ENCODE data around the gene DNAJC8.

The DNAJC8 gene

GRCh38 chr1:28258628-28259251, 25.9 kb upstream of the DNAJC8 start (continued):
- peak; percentile 73; the same call in 1 of the 2 replicates for TF ChIP-seq ZBTB10 (tag by site-specific recombination; IDR thresholded peaks at IDR 0.05)
- TF ChIP-seq ZBTB48 (tag by site-specific recombination; IDR thresholded peaks at IDR 0.05): peak; percentile 94

GRCh38 chr1:28257736-28258135, 24.9 kb upstream of the DNAJC8 start:
- ChIA-PET POLR2A (interaction anchor here (1.4 to 3.9 kb wide), 2 partner anchors 9 to 22 kb away, joined by 8 to 59 read pairs; partner anchors contain the start of gene ATP5IF1), CTCF (interaction anchor here (0.9 to 4.8 kb wide), 2 partner anchors 9 to 16 kb away, joined by 3 to 42 read pairs; no protein-coding TSS in a partner anchor)
- Histone ChIP-seq H3K4me1 (ENCODE audit: control insufficient read depth, insufficient read depth, low read length) (no peaks in the 10 kb centered on the region), H3K9me3 (ENCODE audit: control insufficient read depth, insufficient read depth, low read depth, low read length) (no peaks in the 10 kb centered on the region), H3K36me3 (ENCODE audit: control insufficient read depth in 2 of 2, insufficient read depth in 1 of 2, low read length in 2 of 2) (no peaks in the 10 kb centered on the region), H3K4me3 (ENCODE audit: low read depth, low read length) (no peak overlapping the region), H3K27ac (ENCODE audit: extremely low read depth, low read depth, low read length) (no peak overlapping the region)
- TF ChIP-seq HIC1 (tag by site-specific recombination; IDR thresholded peaks at IDR 0.05): no peak
- TF ChIP-seq ZNF18 (tag by site-specific recombination; IDR thresholded peaks at IDR 0.05): no peak
- no peak for TF ChIP-seq OSR2 (tag by site-specific recombination; IDR thresholded peaks at IDR 0.05)
- no peak for TF ChIP-seq REST (tag by site-specific recombination; IDR thresholded peaks at IDR 0.05)
- no peak for TF ChIP-seq ZNF24 (tag by site-specific recombination; IDR thresholded peaks at IDR 0.05)
- no peak for TF ChIP-seq PBX3 (CRISPR knock-in tag; IDR thresholded peaks at IDR 0.05)

GRCh38 chr1:28256197-28256827, 23.5 kb upstream of the DNAJC8 start:
- no peak overlapping the region for H3K4me3 ChIP-seq (ENCODE audit: low read depth, low read length)
- H3K9me3 ChIP-seq (ENCODE audit: control insufficient read depth, insufficient read depth, low read depth, low read length): no peaks in the 10 kb centered on the region
- H3K4me1 ChIP-seq (ENCODE audit: control insufficient read depth, insufficient read depth, low read length): no peaks in the 10 kb centered on the region
- H3K36me3 ChIP-seq (ENCODE audit: control insufficient read depth in 2 of 2, insufficient read depth in 1 of 2, low read length in 2 of 2): no peaks in the 10 kb centered on the region
- H3K27ac ChIP-seq (ENCODE audit: extremely low read depth, low read depth, low read length): no peak overlapping the region
- ChIA-PET POLR2A (no interaction called here), CTCF (interaction anchor here (0.5 to 4.8 kb wide), 3 partner anchors 8 to 216 kb away, joined by 3 to 42 read pairs (median 3); no protein-coding TSS in a partner anchor)
- TF ChIP-seq ZNF791 (tag by site-specific recombination; IDR thresholded peaks at IDR 0.05): no peak
- TF ChIP-seq ZBTB21 (tag by site-specific recombination; IDR thresholded peaks at IDR 0.05): no peak
- no peak for TF ChIP-seq ZSCAN18 (tag by site-specific recombination; IDR thresholded peaks at IDR 0.05)
- TF ChIP-seq MEIS1 (CRISPR knock-in tag; IDR thresholded peaks at IDR 0.05; ENCODE audit: borderline replicate concordance): no peak
- peak; percentile 54; the same call in 1 of the 2 replicates for TF ChIP-seq PRDM10 (tag by site-specific recombination; IDR thresholded peaks at IDR 0.05)
